Islet of Langerhans (tissue), 1 donor: ENCODE data around the gene LITAFD.

Experiments used
- FAIRE-seq: peaks from one replicate; lab custom pipeline; 2011; peaks lifted over from hg19 to GRCh38; lab: Jason Lieb, UNC

The LITAFD gene

GRCh38 chr16:8920645-8921346 is 38.6 kb downstream of the LITAFD start:
- no peak for FAIRE-seq

- FAIRE-seq: no peak
Observed at GRCh38 chr16:8921347-8921984, 39.3 kb downstream of the LITAFD start.

GRCh38 chr16:8923199-8923598 is 41.0 kb downstream of the LITAFD start:
- peak; percentile 30 for FAIRE-seq

GRCh38 chr16:8924214-8924613 is 42.1 kb downstream of the LITAFD start:
- no peak for FAIRE-seq

GRCh38 chr16:8925455-8925854 is 43.3 kb downstream of the LITAFD start:
- no peak for FAIRE-seq

GRCh38 chr16:8926827-8927226 is 44.7 kb downstream of the LITAFD start:
- no peak for FAIRE-seq

- no peak for FAIRE-seq
Observed at GRCh38 chr16:8928467-8928957, 46.4 kb downstream of the LITAFD start.

GRCh38 chr16:8929086-8929748 is 47.1 kb downstream of the LITAFD start:
- no peak for FAIRE-seq

GRCh38 chr16:8931859-8932258 is 49.7 kb downstream of the LITAFD start:
- no peak for FAIRE-seq

GRCh38 chr16:8934601-8935000 is 52.5 kb downstream of the LITAFD start:
- no peak for FAIRE-seq
